Thoracic aorta (tissue), 2 donors: ENCODE data around the gene CENPO. TPM values are rescaled to one million over a fixed set of nuclear protein-coding genes. Genes with fewer than 3 reads are reported as not detected.
A peak's percentile ranks its signal among the peaks of the same experiment; 100 is the strongest.

ENCODE experiments used
- ATAC-seq: fragments of 150-250 bp; one replicate; pipeline ENCODE4 v1.8.0; 2017; ENCODE audit warnings: low read depth; ENCODE audit not compliant: insufficient number of reproducible peaks, low FRiP score
- DNase-seq: peaks from one replicate; pipeline ENCODE4 v3.0.0-alpha.2; 2020; ENCODE audit warnings: low spot score
- H3K27ac ChIP-seq, 2 donors: fragments of 200-600 bp; sonication (generic); 1 replicate in 1 of 2; 2 replicates in 1 of 2; pipeline ENCODE4 v1.5.1; 2016; ENCODE audit warnings: mild to moderate bottlenecking in 2 of 2, moderate library complexity in 2 of 2
- H3K27me3 ChIP-seq: fragments of 200-600 bp; sonication (generic); replicated peaks from 2 replicates; pipeline ENCODE4 v1.6.0; 2016; ENCODE audit warnings: mild to moderate bottlenecking; ENCODE audit not compliant: insufficient read depth
- H3K36me3 ChIP-seq: fragments of 200-600 bp; sonication (generic); one replicate; pipeline ENCODE4 v1.5.1; 2016
- H3K4me1 ChIP-seq, 2 donors: fragments of 200-600 bp; sonication (generic); 1 replicate in 1 of 2; 2 replicates in 1 of 2; pipeline versions ENCODE4 v1.5.1 to v1.6.0; 2016; ENCODE audit warnings: low read depth in 2 of 2, mild to moderate bottlenecking in 1 of 2; ENCODE audit not compliant: control insufficient read depth in 1 of 2
- H3K4me3 ChIP-seq: fragments of 200-600 bp; sonication (generic); 2 replicates; pipeline ENCODE4 v1.5.1; 2016; ENCODE audit warnings: mild to moderate bottlenecking
- H3K9me3 ChIP-seq: fragments of 200-600 bp; sonication (generic); 2 replicates; pipeline ENCODE4 v1.5.1; 2016
- total RNA-seq, 2 donors: library from RNA; depleted of rRNA; stranded (reverse); fragments of >200 nt; gene quantifications; one replicate each; pipeline versions ENCODE4 v1.1.0 to v1.2.3, GENCODE V29; 2016
- TF ChIP-seq, protein P1 (sequence below): fragments of 200-600 bp; sonication (generic); IDR thresholded peaks from one replicate; pipeline ENCODE4 v1.5.1; 2019; ENCODE audit warnings: antibody characterized with exemption

Gene CENPO
- total RNA-seq, 2 donors from 2014 or later: 2.5 to 9.2 TPM

DNA sequence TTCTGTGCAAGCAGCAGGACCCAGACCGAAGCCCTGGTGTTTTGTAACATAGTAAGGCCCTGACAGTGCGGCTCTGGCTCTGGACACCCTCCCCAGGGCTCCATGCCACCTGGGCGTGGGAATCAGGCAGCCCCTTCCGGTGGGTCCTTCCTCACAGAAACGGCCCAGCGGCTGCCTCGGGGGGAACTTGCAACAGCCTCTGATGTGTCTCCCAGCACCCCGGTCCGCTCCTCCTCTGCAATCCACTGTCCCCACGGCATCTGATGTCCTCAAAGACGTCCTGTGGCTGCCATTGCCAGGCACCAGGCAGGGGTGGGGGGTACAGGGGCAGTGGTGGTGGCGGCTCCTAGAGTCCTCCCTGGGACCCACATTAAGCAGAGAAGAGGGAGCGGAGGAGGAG, 58.8 kb downstream of the CENPO start:
- Histone ChIP-seq H3K9me3 (no peaks in the 10 kb centered on the region), H3K27me3 (no peaks in the 10 kb centered on the region), H3K36me3 (no peaks in the 10 kb centered on the region), H3K27ac (no peak overlapping the region), H3K4me3 (no peak overlapping the region), H3K4me1 (peaks cover 14 to 27% of the 10 kb centered on the region in 2 donors)
- TF ChIP-seq, protein P1, sequence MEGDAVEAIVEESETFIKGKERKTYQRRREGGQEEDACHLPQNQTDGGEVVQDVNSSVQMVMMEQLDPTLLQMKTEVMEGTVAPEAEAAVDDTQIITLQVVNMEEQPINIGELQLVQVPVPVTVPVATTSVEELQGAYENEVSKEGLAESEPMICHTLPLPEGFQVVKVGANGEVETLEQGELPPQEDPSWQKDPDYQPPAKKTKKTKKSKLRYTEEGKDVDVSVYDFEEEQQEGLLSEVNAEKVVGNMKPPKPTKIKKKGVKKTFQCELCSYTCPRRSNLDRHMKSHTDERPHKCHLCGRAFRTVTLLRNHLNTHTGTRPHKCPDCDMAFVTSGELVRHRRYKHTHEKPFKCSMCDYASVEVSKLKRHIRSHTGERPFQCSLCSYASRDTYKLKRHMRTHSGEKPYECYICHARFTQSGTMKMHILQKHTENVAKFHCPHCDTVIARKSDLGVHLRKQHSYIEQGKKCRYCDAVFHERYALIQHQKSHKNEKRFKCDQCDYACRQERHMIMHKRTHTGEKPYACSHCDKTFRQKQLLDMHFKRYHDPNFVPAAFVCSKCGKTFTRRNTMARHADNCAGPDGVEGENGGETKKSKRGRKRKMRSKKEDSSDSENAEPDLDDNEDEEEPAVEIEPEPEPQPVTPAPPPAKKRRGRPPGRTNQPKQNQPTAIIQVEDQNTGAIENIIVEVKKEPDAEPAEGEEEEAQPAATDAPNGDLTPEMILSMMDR: no peak
- no peak for DNase-seq
- no peak for ATAC-seq

GRCh38 chr2:24852431-24853020, 59.3 kb downstream of the CENPO start:
- no peaks in the 10 kb centered on the region for H3K27me3 ChIP-seq
- no peak for ATAC-seq
- TF ChIP-seq, protein P1: no peak

DNA sequence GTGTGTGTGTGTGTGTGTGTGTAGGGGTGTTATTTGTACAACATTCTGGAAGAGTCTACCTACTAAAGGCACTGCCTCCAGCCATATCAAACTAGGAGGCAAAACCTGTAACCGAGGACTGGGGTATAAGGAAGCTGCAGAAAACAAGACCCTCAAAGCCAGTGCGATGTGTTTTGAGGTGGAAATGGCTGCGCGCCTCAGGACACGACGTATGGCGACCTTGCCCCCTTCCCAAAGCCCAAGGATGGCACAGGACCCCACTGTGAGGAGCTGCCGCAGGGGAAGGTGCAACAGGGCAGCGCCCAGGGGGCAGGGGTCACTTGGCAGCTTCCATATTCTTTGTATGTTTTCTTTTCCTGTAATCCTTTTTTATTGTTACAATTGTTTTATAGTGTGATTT, 59.8 kb downstream of the CENPO start:
- TF ChIP-seq, protein P1: no peak
- no peak for ATAC-seq
- no peak overlapping the region for H3K27ac ChIP-seq

More at GRCh38 chr2:24852431-24853020, 59.3 kb downstream of the CENPO start:
- H3K4me3 ChIP-seq: no peak overlapping the region
- H3K36me3 ChIP-seq: no peaks in the 10 kb centered on the region
- H3K27ac ChIP-seq: no peak overlapping the region
- H3K4me1 ChIP-seq: peaks cover 14 to 27% of the 10 kb centered on the region in 2 donors
- no peaks in the 10 kb centered on the region for H3K9me3 ChIP-seq
- no peak for DNase-seq

GRCh38 chr2:24853996-24854395, 60.8 kb downstream of the CENPO start:
- ATAC-seq (no peak), DNase-seq (no peak)
- Histone ChIP-seq H3K27ac (peak overlapping the region in 1 of 2 donors; percentile 56), H3K4me1 (peaks cover 14 to 27% of the 10 kb centered on the region in 2 donors), H3K9me3 (no peaks in the 10 kb centered on the region), H3K4me3 (no peak overlapping the region), H3K27me3 (no peaks in the 10 kb centered on the region), H3K36me3 (no peaks in the 10 kb centered on the region)
- TF ChIP-seq, protein P1: no peak

More for the DNA sequence above, 59.8 kb downstream of the CENPO start:
- H3K4me3 ChIP-seq: no peak overlapping the region
- H3K4me1 ChIP-seq: peaks cover 14 to 27% of the 10 kb centered on the region in 2 donors
- no peak for DNase-seq
- H3K9me3 ChIP-seq: no peaks in the 10 kb centered on the region
- no peaks in the 10 kb centered on the region for H3K36me3 ChIP-seq
- no peaks in the 10 kb centered on the region for H3K27me3 ChIP-seq

DNA sequence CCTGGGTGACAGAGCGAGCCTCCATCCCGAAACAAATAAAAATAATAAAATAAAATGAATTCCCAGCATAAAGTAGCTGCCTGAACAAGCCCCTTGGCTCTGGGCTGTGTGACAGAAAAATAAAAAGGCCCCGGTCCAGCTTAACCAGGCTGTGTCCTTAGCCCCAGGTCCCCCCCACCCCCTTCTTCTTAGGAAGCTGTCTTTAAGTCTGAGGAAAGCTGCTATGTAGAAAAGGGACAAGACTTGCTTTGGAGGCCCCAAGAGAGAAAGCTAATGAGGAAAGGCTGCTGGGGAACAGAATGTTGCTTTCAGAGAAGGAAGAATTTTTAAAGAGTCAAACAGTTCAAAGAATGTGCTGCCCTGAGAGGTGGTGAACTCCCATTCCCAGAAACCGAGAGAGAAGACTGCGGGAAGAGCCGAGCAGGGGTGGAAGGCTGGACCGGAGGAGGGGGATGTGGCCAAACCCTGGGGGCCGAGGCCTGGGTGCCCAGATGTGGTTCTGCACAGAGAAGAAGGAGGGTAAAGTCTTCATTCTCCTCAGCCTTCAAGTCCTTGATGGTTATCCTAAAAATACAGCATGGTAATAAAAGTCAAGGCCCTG, 61.9 kb downstream of the CENPO start:
- DNase-seq: no peak

More for the DNA sequence above, 61.9 kb downstream of the CENPO start:
- Histone ChIP-seq H3K4me3 (no peak overlapping the region), H3K27ac (peak overlapping the region; percentile 56 to 63), H3K4me1 (peaks cover 14 to 27% of the 10 kb centered on the region in 2 donors), H3K27me3 (no peaks in the 10 kb centered on the region), H3K9me3 (no peaks in the 10 kb centered on the region), H3K36me3 (no peaks in the 10 kb centered on the region)
- TF ChIP-seq, protein P1: no peak
- ATAC-seq: no peak
